NCI-H2081 (cell line): ENCODE results near the gene RSAD1.
"Not testable (repeated sequence)": the region's sequence is repeated elsewhere in the genome, so short reads cannot be mapped to it uniquely, and the experiment has no call there.

Source experiments
- DNase-seq, 2 experiments: peaks; one replicate each; lab custom pipeline; 2025; lab: John Stamatoyannopoulos, UW

Gene RSAD1

GRCh38 chr17:50472761-50473161 is 5.9 kb upstream of the RSAD1 start:
- not testable (repeated sequence) for DNase-seq

- DNase-seq: no peak
These were observed 4.8 kb upstream of the RSAD1 start for GRCh38 chr17:50473901-50474300.

- DNase-seq: no peak
These were observed 4.1 kb upstream of the RSAD1 start for GRCh38 chr17:50474523-50474922.

- no peak for DNase-seq
These were observed 3.3 kb upstream of the RSAD1 start for GRCh38 chr17:50475362-50475761.

GRCh38 chr17:50475775-50476544 is 2.7 kb upstream of the RSAD1 start:
- not testable (repeated sequence) for DNase-seq

- DNase-seq: no peak
These were observed 1.9 kb upstream of the RSAD1 start for GRCh38 chr17:50476545-50477315.

GRCh38 chr17:50477976-50478375 is 684 bp upstream of the RSAD1 start:
- no peak for DNase-seq

GRCh38 chr17:50479522-50480141 is 972 bp downstream of the RSAD1 start:
- DNase-seq: peak; percentile 69 to 81

- DNase-seq: no peak
These were observed 1.6 kb downstream of the RSAD1 start for GRCh38 chr17:50480142-50480764.

GRCh38 chr17:50480854-50481490 is 2.3 kb downstream of the RSAD1 start:
- no peak for DNase-seq

GRCh38 chr17:50481648-50482047 is 3.0 kb downstream of the RSAD1 start:
- DNase-seq: no peak

- DNase-seq: no peak
These were observed 3.5 kb downstream of the RSAD1 start for GRCh38 chr17:50482110-50482509.

GRCh38 chr17:50482516-50482915 is 3.9 kb downstream of the RSAD1 start:
- DNase-seq: peak; percentile 68 to 75

- DNase-seq: no peak
These were observed 4.6 kb downstream of the RSAD1 start for GRCh38 chr17:50483266-50483665.

- no peak for DNase-seq
These were observed 5.9 kb downstream of the RSAD1 start for GRCh38 chr17:50484386-50485155.

- no peak for DNase-seq
These were observed 8.8 kb downstream of the RSAD1 start for GRCh38 chr17:50487213-50488096.

GRCh38 chr17:50488880-50489279 is 10.2 kb downstream of the RSAD1 start:
- DNase-seq: no peak

- DNase-seq: no peak
These were observed 12.8 kb downstream of the RSAD1 start for GRCh38 chr17:50491505-50491904.

GRCh38 chr17:50492214-50492613 is 13.6 kb downstream of the RSAD1 start:
- DNase-seq: no peak

- DNase-seq: no peak
These were observed 15.1 kb downstream of the RSAD1 start for GRCh38 chr17:50493744-50494143.
